Left lung (tissue), 10 donors: Measurements from ENCODE around the gene SOHLH1. TPM values are rescaled to one million over a fixed set of nuclear protein-coding genes. Genes with fewer than 3 reads are reported as not detected.

Experiments
- ATAC-seq: fragments of 200-7000 bp; cut with Tn5 transposase; one replicate; pipeline ENCODE4 v1.9.1; 2020; ENCODE audit warnings: moderate library complexity
- DNase-seq, 4 donors: peaks; one replicate each; pipeline ENCODE4 v3.0.0-alpha.2; 2013 to 2020
- H3K27ac ChIP-seq, 2 donors: fragments of 200-600 bp; sonication (generic) in 1 of 2; one replicate each; pipeline versions ENCODE4 v1.5.0 to v1.8.0; 2020 to 2021
- H3K27me3 ChIP-seq, 2 donors: fragments of 200-600 bp; sonication (generic) in 1 of 2; one replicate each; pipeline versions ENCODE4 v1.5.0 to v1.8.0; 2020 to 2021
- H3K36me3 ChIP-seq, 2 donors: fragments of 200-600 bp; sonication (generic) in 1 of 2; one replicate each; pipeline versions ENCODE4 v1.5.0 to v1.8.0; 2020 to 2021
- H3K4me1 ChIP-seq, 2 donors: fragments of 200-600 bp; one replicate each; pipeline ENCODE4 v1.8.0; 2021
- H3K4me3 ChIP-seq, 2 donors: fragments of 200-600 bp; sonication (generic) in 1 of 2; one replicate each; pipeline versions ENCODE4 v1.5.0 to v1.8.0; 2020 to 2021; ENCODE audit warnings: mild to moderate bottlenecking in 1 of 2
- H3K9me3 ChIP-seq, 2 donors: fragments of 200-600 bp; sonication (generic) in 1 of 2; one replicate each; pipeline versions ENCODE4 v1.5.0 to v1.8.0; 2020 to 2021
- CTCF ChIP-seq, 2 donors: fragments of 200-600 bp; sonication (generic) in 1 of 2; IDR thresholded peaks; one replicate each; pipeline versions ENCODE4 v1.5.0 to v1.8.0; 2021; ENCODE audit warnings: antibody characterized with exemption in 2 of 2
- intact Hi-C, 2 donors: fragments of 100-400 bp; cut with DNase I; formaldehyde crosslinking; loops; one replicate each; pipeline versions ENCODE4 v1.11.2 to v1.14.2; 2022
- polyA plus RNA-seq, 6 donors: library from polyadenylated mRNA; unstranded; fragments of 120-200 nt; gene quantifications; one replicate each; pipeline ENCODE4 v1.2.1, GENCODE V29; 2013; ENCODE audit not compliant: insufficient read length in 6 of 6
- total RNA-seq, 2 donors: library from RNA; stranded (reverse); fragmentation: NEBNext Ultra II Directional; extraction: Animal tissue kit (Norgen Biotek cat#: 25700); gene quantifications; one replicate each; pipeline ENCODE4 v1.2.1, GENCODE V29; 2021
- donor health status: DM: no; HTN: yes; CAD: no.
- donor health status: DM: no; HTN: no; CAD: no.

The SOHLH1 gene
- total and polyA plus RNA-seq, 8 donors, result not detected

DNA sequence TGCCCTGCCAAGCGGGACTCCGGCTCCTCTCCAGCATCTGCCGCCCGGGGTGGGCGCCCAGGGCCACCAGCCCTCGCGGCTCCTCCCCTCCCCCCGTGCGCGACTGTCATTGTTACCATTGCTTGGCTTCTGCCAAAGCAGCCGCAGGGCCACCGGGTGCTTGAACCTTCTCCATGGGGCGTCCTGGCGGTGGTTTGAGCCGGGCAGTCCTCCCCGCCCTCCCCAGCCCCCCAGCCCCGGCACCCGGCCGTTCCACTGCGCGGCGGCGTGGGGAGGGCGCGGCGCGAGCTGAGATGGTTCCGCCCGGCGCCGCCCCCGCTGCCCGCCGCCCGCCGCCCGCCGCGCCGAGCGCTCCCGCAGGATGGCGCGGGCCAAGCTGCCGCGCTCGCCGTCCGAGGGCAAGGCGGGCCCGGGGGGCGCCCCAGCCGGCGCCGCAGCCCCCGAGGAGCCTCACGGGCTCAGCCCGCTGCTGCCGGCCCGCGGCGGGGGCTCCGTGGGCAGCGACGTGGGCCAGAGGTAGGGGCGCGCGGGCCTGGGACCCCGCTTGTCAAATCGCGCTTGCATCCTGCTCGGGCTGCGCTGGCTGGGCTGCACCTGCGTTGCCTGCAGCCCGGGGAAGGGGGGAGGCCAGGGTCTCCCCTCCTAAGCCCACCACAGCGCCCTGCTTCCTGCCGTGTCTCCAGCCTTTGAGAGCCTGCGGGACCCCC is 37.1 kb upstream of the SOHLH1 start:
- peaks cover 6 to 74% of the 10 kb centered on the region in 2 donors for H3K27me3 ChIP-seq
- peaks cover 0 to 3% of the 10 kb centered on the region in 2 donors for H3K9me3 ChIP-seq
- intact Hi-C loops, result no loop called here
- ATAC-seq (no peak), DNase-seq (no peak)
- no peak overlapping the region for H3K4me3 ChIP-seq
- H3K27ac ChIP-seq, result no peak overlapping the region
- H3K36me3 ChIP-seq, result no peaks in the 10 kb centered on the region
- no peaks in the 10 kb centered on the region for H3K4me1 ChIP-seq
- no peak for TF ChIP-seq CTCF (IDR thresholded peaks at IDR 0.05)

DNA sequence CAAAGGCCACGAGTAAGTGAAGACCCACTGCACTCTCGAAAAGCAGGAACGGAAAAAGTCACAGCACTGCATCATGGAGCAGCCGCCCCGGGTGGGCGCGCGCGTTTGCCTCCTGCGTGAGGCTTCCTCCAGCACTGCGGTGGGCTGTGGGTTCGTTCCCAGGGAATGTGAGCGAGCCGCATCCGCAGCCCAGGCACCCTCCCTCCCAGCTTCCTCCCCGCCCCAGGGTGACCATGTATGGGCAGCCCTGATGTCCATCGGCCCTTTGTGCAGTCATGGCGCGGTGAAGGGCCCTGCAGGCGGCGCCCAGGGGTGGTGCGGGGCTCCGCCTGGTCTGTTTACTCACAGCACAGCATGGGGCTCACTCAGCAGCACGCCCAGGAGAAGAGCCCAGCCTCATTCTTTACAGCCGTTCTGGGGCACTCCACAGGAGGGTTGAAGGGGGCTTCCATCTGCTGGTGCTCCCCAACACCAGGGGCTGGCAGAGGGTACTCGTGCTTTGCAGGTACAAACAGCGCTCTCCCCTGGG is 35.4 kb upstream of the SOHLH1 start:
- intact Hi-C loops, result no loop called here
- Histone ChIP-seq H3K9me3 (peaks cover 0 to 8% of the 10 kb centered on the region in 2 donors), H3K4me1 (no peaks in the 10 kb centered on the region), H3K4me3 (no peak overlapping the region), H3K36me3 (no peaks in the 10 kb centered on the region), H3K27me3 (peaks cover 6 to 60% of the 10 kb centered on the region in 2 donors), H3K27ac (no peak overlapping the region)
- DNase-seq, result no peak
- no peak for TF ChIP-seq CTCF (IDR thresholded peaks at IDR 0.05)
- ATAC-seq, result no peak

DNA sequence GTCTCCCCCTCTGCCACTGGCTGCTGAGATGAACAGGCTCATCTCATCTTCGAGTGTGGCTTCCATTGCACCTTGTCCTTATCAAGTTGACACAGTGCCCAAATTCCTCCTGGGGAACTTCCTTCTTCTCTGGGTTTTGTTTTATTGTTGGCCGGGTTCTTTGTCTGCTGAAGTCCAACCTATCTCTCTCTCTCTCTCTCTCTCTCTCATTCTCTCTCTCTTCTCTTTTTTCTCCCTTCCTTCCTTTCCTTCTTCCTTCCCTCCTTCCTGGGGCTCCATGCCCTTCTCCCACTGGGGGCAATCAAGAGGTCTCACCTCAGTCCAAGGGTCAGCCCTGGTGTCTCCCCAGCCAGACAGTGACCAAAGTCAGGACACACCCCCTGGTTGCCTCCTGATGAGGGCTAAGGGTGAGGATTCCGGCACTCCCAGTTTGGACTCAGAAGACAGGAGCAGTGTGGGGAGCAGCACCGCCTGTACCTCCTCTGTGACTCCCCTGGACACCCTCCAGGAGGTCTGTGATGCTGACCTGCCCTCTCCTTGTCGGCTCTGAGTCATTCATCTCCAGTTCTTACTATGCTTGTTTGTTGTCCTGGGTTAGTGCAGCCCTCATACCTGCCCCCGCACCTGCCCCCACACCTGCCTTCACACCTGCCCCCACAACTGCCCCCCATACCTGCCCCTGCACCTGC is 33.4 kb upstream of the SOHLH1 start:
- no peaks in the 10 kb centered on the region for H3K4me1 ChIP-seq
- no peak for ATAC-seq
- no peak for DNase-seq
- peaks cover 6 to 58% of the 10 kb centered on the region in 2 donors for H3K27me3 ChIP-seq
- H3K27ac ChIP-seq, result no peak overlapping the region
- no peak overlapping the region for H3K4me3 ChIP-seq
- H3K9me3 ChIP-seq, result peaks cover 0 to 8% of the 10 kb centered on the region in 2 donors
- no peaks in the 10 kb centered on the region for H3K36me3 ChIP-seq
- no peak for TF ChIP-seq CTCF (IDR thresholded peaks at IDR 0.05)
- intact Hi-C loops, result no loop called here

GRCh38 chr9:135731454-135731853 is 32.2 kb upstream of the SOHLH1 start:
- TF ChIP-seq CTCF (IDR thresholded peaks at IDR 0.05), result no peak
- Histone ChIP-seq H3K4me1 (no peaks in the 10 kb centered on the region), H3K36me3 (no peaks in the 10 kb centered on the region), H3K9me3 (peaks cover 0 to 8% of the 10 kb centered on the region in 2 donors), H3K4me3 (no peak overlapping the region), H3K27ac (no peak overlapping the region), H3K27me3 (peaks cover 0 to 51% of the 10 kb centered on the region in 2 donors)
- ATAC-seq (no peak), DNase-seq (no peak)
- intact Hi-C loops, result no loop called here

DNA sequence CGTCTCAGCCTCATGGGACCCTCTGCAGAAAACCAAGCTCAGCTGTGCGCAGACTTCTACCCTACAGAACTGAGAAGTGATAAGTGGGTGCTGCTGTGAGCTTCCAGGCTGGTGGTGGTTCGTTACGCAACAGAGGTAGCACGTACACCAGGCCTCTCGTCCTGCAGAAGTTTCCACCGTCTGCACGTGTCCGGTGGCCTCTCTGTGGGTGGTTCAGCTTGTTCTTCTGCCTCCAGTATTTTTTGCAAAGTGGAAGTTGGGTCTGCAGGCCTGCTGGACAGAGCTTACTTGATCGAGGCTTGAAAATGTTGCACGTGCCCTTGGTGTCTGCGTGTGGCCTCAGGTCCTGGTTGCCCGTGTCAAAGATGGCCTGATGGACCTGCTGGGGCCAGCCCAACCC is 30.2 kb upstream of the SOHLH1 start:
- ATAC-seq, result no peak
- H3K9me3 ChIP-seq, result peaks cover 0 to 8% of the 10 kb centered on the region in 2 donors
- no peak for TF ChIP-seq CTCF (IDR thresholded peaks at IDR 0.05)
- H3K27ac ChIP-seq, result no peak overlapping the region
- peaks cover 0 to 52% of the 10 kb centered on the region in 2 donors for H3K27me3 ChIP-seq
- H3K4me3 ChIP-seq, result no peak overlapping the region
- no peaks in the 10 kb centered on the region for H3K36me3 ChIP-seq
- no peaks in the 10 kb centered on the region for H3K4me1 ChIP-seq
- intact Hi-C loops, result no loop called here
- no peak for DNase-seq
